ENCODE measurements around the gene SLIT3.
"Not testable (repeated sequence)": the region's sequence is repeated elsewhere in the genome, so short reads cannot be mapped to it uniquely, and the experiment has no call there.

SLIT3 gene

GRCh38 chr5:169216866-169217265 lies 84.1 kb downstream of the SLIT3 start:
- DNase-seq, result no peak

DNA sequence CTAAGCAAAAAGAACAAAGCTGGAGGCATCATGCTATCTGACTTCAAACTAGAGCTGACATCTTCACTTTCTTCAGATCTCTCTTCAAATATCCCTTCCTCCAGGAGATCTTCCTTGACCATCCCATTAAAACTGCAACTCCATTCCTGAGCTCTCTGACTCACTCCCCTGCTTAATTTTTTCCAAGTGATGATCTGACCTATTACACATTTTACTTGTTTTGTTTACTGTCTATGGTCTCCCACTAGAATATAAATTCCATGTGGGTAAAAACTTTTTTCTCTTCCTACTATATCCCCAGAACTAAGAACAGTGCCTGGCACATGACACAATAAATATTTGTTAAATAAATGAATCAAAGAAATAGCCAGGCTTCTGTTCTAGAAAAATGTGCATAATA lies 87.5 kb downstream of the SLIT3 start:
- DNase-seq, result no peak

DNA sequence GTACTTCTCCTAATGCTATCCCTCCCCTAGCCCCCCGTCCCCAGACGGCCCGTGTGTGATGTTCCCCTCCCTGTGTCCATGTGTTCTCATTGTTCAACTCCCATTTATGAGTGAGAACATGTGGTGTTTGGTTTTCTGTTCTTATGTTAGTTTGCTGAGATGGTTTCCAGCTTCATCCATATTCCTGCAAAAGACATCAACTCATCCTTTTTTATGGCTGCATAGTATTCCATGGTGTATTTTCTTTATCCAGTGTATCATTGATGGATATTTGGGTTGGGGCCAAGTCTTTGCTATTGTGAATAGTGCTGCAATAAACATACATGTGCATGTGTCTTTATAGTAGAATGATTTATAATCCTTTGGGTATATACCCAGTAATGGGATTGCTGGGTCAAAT lies 89.2 kb downstream of the SLIT3 start:
- not testable (repeated sequence) for DNase-seq

- DNase-seq, result no peak
Observed at GRCh38 chr5:169204788-169205400, 96.0 kb downstream of the SLIT3 start.

- no peak for DNase-seq
Observed at GRCh38 chr5:169202969-169203368, 98.0 kb downstream of the SLIT3 start.

DNA sequence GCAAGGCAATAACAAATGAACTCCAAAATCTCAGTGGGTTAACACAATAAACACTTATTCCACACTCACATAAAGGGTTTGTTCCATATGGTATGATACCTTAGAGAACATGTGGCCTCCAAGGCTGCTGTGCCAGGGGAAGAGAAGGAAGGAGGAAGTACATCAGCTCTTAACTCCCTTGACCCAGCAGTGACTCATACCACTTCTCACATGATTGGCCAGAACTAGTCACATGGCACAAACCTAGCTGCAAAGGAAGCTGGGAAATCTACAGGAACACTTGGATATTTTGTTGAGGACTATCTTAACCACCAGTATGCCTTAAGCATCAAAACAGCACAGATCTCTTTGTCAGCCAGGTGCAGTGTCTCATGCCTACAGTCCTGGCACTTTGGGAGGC lies 99.3 kb downstream of the SLIT3 start:
- DNase-seq, result no peak

- DNase-seq, result no peak
Observed at GRCh38 chr5:169200125-169200778, 100.7 kb downstream of the SLIT3 start.

DNA sequence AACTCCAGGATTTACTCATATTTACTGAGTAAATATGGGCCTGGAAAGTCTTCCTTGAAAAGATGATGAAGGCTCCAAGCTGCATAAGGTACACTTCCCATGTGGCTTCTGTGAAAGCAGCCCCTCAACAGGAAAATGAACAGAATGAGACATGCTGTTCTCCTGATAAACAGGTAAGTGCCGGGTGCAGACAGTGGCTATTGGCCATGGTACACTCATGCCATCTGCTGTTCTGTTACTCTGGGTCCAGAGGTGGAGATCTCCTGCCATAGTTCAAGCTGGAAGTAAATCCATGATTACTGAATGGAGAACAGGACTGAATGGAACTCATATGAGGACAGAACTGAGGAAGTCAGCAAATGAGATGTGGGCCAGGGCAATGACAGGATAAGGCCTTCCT lies 103.6 kb downstream of the SLIT3 start:
- no peak for DNase-seq

DNA sequence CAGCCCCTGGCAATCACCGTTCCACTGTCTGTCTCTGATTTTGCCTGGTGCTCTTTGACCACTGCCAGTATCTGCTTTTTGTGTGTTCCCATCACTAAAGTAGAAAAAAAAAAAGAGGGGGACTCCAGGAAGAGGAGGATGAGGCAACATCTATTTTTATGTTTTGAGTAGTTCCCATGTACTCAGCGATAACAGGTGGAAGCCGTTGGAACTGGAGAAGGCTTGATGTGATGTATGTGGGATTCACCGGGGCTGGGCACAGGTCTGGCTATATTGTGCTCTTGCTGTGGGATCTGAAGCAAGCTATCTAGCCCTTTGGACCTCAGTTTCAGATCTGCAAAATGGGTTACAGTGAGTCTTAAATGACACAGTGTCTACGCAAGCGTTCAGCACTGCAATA lies 104.9 kb downstream of the SLIT3 start:
- DNase-seq, result no peak

DNA sequence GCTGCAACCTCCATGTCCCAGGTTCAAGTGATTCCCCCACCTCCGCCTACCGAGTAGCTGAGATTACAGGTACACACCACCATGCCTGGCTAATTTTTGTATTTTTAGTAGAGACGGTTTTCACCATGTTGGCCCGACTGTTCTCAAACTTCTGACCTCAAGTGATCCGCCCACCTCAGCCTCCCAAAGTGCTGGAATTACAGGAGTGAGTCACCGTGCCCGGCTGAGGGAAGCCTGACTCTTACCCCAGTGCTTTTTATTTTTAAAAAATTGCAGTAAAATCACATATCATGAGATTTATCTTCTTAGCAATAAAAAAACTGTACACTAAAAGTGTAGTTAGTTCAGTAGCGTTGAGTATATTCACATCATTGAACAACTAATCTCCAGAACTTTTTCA lies 105.3 kb downstream of the SLIT3 start:
- DNase-seq, result no peak

- no peak for DNase-seq
Observed at GRCh38 chr5:169192536-169192935, 108.4 kb downstream of the SLIT3 start.

DNA sequence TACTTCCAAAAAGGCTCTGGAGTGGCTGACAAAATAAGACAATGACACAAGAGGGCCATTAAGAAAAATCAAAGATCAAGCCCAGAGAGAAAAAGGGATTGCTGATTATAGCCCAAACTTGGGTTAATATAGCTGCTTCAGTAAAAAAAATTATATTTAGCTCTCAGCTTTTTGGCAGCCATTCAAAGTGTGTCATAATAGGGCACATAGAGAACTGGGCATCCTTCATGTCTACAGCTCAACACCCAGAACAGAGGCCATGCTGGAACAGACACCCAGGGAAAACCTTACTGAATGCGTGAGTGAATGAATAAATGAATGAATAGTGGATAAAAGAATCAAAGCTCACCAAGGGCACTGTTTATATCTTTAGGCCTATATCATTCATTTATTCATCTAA lies 110.1 kb downstream of the SLIT3 start:
- DNase-seq, result no peak

GRCh38 chr5:169185626-169186025 lies 115.3 kb downstream of the SLIT3 start:
- DNase-seq, result no peak

DNA sequence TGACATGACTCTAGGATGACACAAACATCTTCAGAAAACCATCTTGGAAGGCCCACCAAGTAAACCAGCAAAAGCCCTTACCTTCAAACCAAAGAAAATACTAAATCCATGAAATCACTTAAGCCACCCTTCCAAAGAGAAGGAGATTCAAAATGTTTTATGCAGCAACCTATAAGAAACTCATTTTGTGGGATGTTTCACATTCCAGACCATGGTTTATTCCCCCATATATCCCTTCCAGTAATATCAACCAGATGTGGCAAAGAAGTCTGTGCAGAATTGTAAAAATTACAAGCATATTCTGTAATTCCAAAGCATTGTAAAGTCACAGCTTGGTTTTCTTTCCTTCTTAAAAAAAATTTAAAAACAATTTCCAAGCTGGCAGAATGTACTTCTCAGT lies 117.4 kb downstream of the SLIT3 start:
- no peak for DNase-seq

DNA sequence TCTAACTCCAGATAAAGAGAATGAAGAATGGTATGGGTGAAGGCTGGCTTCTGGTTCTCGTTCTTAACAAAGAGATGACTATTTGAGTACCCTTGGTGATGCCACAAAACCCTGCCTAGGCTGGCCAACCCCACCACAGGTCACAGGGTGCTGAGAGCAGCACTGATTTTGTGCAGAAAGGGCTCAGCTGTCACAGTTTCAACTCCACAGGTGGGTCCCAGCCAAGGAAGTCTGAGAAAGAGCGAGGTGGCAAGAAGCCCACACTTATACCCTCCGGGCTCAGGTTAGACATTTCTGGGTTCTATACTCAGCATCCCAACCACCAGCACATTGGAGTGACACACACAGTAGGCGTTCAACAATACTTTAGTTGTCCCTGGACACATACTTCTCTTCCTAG lies 118.1 kb downstream of the SLIT3 start:
- DNase-seq, result no peak

- no peak for DNase-seq
Observed at GRCh38 chr5:169181814-169182213, 119.1 kb downstream of the SLIT3 start.

DNA sequence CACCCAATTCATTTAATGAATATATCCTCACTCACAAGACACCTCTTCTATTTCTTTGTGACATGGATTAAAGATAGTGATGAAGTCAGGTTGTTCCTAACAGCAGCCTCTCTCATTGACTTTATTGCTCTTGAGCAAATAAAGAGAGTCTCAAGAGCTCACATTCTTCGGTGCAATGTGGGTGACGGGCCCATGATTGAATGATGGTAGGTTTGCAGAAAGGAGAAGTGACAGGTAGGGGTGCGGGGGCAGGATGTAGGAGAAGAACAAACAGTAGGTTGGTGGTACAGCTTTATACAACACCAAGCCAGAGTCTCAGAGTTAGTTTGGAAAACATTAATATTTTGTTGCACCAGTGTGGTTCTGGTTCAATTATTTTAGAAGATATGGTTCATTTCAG lies 122.2 kb downstream of the SLIT3 start:
- DNase-seq, result no peak

GRCh38 chr5:169178274-169178673 lies 122.7 kb downstream of the SLIT3 start:
- no peak for DNase-seq

GRCh38 chr5:169176709-169177694 lies 123.9 kb downstream of the SLIT3 start:
- no peak for DNase-seq

DNA sequence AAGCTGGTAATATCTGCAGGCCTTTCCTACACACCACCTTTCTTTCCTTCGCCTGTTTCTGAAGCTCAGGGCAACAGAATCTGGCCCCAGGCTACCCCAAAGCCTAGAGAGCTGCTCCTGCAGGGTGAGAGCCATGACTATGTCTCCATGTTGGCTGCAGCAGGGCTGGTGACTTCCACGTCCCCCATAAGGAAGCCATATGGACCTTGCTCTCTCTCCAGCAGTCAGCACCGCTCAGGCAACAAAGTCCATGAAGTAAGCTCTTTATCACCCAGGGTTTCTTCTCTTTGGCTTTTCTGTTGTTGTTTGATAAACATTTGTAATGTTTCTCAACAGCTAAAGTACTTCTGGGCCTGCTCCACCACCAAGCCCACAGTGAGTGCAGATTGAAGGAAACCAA lies 125.2 kb downstream of the SLIT3 start:
- DNase-seq, result no peak

DNA sequence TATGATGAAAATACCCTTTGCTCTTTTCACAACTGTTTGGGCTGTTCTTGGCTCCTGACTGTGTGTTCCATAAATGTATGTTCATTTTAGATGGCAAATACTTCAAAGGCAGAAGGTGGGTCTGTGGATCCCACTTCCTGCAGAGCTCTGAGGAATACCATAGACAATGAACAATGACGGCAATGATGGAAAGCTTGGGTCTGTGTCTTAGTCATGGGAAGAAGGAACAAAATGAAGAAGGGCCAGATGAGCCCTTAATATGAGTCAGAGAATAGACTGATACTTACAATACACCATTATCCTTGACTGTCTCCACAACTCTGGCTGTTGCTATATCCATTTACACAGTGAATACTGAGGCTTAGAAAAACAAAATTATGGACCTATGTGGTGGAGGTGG lies 126.0 kb downstream of the SLIT3 start:
- DNase-seq, result no peak

DNA sequence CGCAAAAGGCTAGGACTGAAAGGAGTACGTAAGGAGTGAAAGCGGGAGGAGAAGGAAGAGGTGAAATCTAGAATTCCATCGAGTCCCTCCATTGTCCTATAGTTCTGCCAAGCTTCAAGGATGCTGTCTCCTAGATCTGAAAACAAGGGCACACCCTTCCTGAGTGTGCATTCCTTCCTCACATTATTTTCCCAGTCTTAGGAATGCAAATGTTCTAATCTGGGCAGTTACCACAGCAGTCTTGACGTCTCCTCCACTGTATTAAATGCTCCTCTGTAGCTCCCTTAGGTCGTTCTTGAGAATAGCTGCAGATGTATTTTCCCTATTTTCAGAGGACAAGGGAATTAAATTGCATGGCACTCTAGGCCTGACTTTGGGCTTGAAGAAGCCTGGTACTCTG lies 127.6 kb downstream of the SLIT3 start:
- DNase-seq, result no peak

GRCh38 chr5:169171515-169171914 lies 129.4 kb downstream of the SLIT3 start:
- DNase-seq, result no peak

GRCh38 chr5:169169783-169170182 lies 131.2 kb downstream of the SLIT3 start:
- DNase-seq, result no peak

All from activated CD8-positive, alpha-beta memory T cell treated with anti-CD3 and anti-CD28 coated beads for 24 hours (primary cell).